GM23338 (cell line): Measurements from ENCODE around the gene ASB1. TPM values are rescaled to one million over a fixed set of nuclear protein-coding genes. Genes with fewer than 3 reads are reported as not detected.
A peak's percentile ranks its signal among the peaks of the same experiment; 100 is the strongest.

Experiments used
- ATAC-seq: fragments of 200-7000 bp; cut with Tn5 transposase; 3 replicates; pipeline ENCODE4 v1.9.1; 2020
- DNase-seq: peaks from one replicate; pipeline ENCODE4 v3.0.0-alpha.2; 2015; ENCODE audit warnings: low spot score
- H2AFZ ChIP-seq: fragments of 200-600 bp; sonication (generic); 2 replicates; pipeline ENCODE4 v1.8.0; 2016; ENCODE audit warnings: antibody characterized with exemption, mild to moderate bottlenecking, moderate library complexity
- H3F3A ChIP-seq: fragments of 200-600 bp; sonication (generic); replicated peaks from 2 replicates; pipeline ENCODE4 v1.8.0; 2017; ENCODE audit warnings: antibody characterized with exemption, mixed run types, low read depth
- H3K27ac ChIP-seq: fragments of 200-600 bp; sonication (generic); 2 replicates; pipeline ENCODE4 v1.6.1; 2016; ENCODE audit warnings: low read depth
- H3K27me3 ChIP-seq: fragments of 200-600 bp; sonication (generic); 2 replicates; pipeline ENCODE4 v1.8.0; 2016; ENCODE audit warnings: mild to moderate bottlenecking, mixed run types, moderate library complexity; ENCODE audit not compliant: insufficient read depth
- H3K36me3 ChIP-seq: fragments of 200-600 bp; sonication (generic); 2 replicates; pipeline ENCODE4 v1.8.0; 2016; ENCODE audit warnings: mild to moderate bottlenecking; ENCODE audit not compliant: insufficient read depth
- H3K4me1 ChIP-seq: fragments of 200-600 bp; sonication (generic); 2 replicates; pipeline ENCODE4 v1.8.0; 2016; ENCODE audit warnings: mild to moderate bottlenecking, moderate library complexity; ENCODE audit not compliant: insufficient read depth
- H3K4me2 ChIP-seq: fragments of 200-600 bp; sonication (generic); 2 replicates; pipeline ENCODE4 v1.7.1; 2017; ENCODE audit warnings: mixed run types
- H3K4me3 ChIP-seq: fragments of 200-600 bp; sonication (generic); 2 replicates; pipeline ENCODE4 v1.6.1; 2016; ENCODE audit warnings: mixed run types
- H3K79me2 ChIP-seq: fragments of 200-600 bp; sonication (generic); replicated peaks from 2 replicates; pipeline ENCODE4 v1.8.0; 2017; ENCODE audit warnings: mild to moderate bottlenecking; ENCODE audit not compliant: insufficient read depth
- H3K9me2 ChIP-seq: fragments of 200-600 bp; sonication (generic); 2 replicates; pipeline ENCODE4 v1.8.0; 2017; ENCODE audit not compliant: insufficient read depth
- H4K20me1 ChIP-seq: fragments of 200-600 bp; sonication (generic); replicated peaks from 2 replicates; pipeline ENCODE4 v1.8.0; 2017; ENCODE audit warnings: mild to moderate bottlenecking; ENCODE audit not compliant: insufficient read depth
- H3K27ac Mint-ChIP-seq: 2 replicates; pipeline ENCODE4 v1.8.0; 2020; ENCODE audit warnings: inconsistent platforms, mild to moderate bottlenecking, moderate library complexity, mixed read lengths
- H3K27me3 Mint-ChIP-seq: 3 replicates; pipeline ENCODE4 v1.8.0; 2022; ENCODE audit warnings: low read depth, mild to moderate bottlenecking, moderate library complexity, mixed read lengths, inconsistent platforms; ENCODE audit not compliant: insufficient read depth, poor library complexity
- H3K36me3 Mint-ChIP-seq: 3 replicates; pipeline ENCODE4 v1.8.0; 2021; ENCODE audit warnings: low read depth, mild to moderate bottlenecking, inconsistent platforms, moderate library complexity, mixed read lengths
- H3K4me1 Mint-ChIP-seq: 3 replicates; pipeline ENCODE4 v1.8.0; 2020; ENCODE audit warnings: mild to moderate bottlenecking, inconsistent platforms, mixed read lengths
- H3K4me3 Mint-ChIP-seq: 3 replicates; pipeline ENCODE4 v1.8.0; 2021; ENCODE audit warnings: moderate library complexity, mild to moderate bottlenecking, inconsistent platforms, mixed read lengths
- H3K9me3 Mint-ChIP-seq: 3 replicates; pipeline ENCODE4 v1.8.0; 2020; ENCODE audit warnings: moderate library complexity, mild to moderate bottlenecking, inconsistent platforms, mixed read lengths
- CREB1 ChIP-seq: fragments of 250-450 bp; sonication (Bioruptor Pico); IDR thresholded peaks from 2 replicates; pipeline ENCODE4 v1.5.0; 2020; ENCODE audit warnings: low read depth, mild to moderate bottlenecking, moderate library complexity
- EZH2 ChIP-seq: fragments of 200-600 bp; sonication (generic); IDR thresholded peaks from one replicate; pipeline ENCODE4 v1.8.0; 2017; ENCODE audit warnings: antibody characterized with exemption, mild to moderate bottlenecking, low read depth; ENCODE audit not compliant: unreplicated experiment
- NANOG ChIP-seq: IDR thresholded peaks from 2 replicates; pipeline ENCODE4 v1.6.1; 2016; ENCODE audit warnings: antibody characterized with exemption, borderline replicate concordance
- POLR2AphosphoS5 ChIP-seq: IDR thresholded peaks from 2 replicates; pipeline ENCODE4 v1.6.1; 2016; ENCODE audit warnings: antibody characterized with exemption, low read depth
- STAT1 ChIP-seq: IDR thresholded peaks from one replicate; pipeline ENCODE4 v1.6.1; 2016; ENCODE audit warnings: antibody characterized with exemption; ENCODE audit not compliant: unreplicated experiment
- ZNF331 ChIP-seq: fragments of 250-450 bp; sonication (Bioruptor Pico); IDR thresholded peaks from 2 replicates; pipeline ENCODE4 v1.5.0; 2020; ENCODE audit warnings: low read depth, mild to moderate bottlenecking, moderate library complexity
- polyA plus RNA-seq: library from polyadenylated mRNA; unstranded; fragments of >200 nt; fragmentation: Nextera tagmentation; extraction: Ambion mirVana; gene quantifications from 2 replicates; pipeline ENCODE4 v1.2.1, GENCODE V29; 2016
- total RNA-seq: library from RNA; depleted of rRNA; stranded (reverse); fragments of >200 nt; shearing (Covaris generic); gene quantifications from 2 replicates; pipeline ENCODE4 v1.2.3, GENCODE V29; 2014
- TF ChIP-seq, protein P1 (sequence below), 2 experiments: fragments of 200-600 bp in 1 of 2; sonication (generic) in 1 of 2; conservative IDR thresholded peaks; 2 replicates each; pipeline versions ENCODE4 v1.5.1 to v1.6.1; 2016 to 2017; ENCODE audit warnings: antibody characterized with exemption in 2 of 2, low read depth in 2 of 2, mild to moderate bottlenecking in 2 of 2, moderate library complexity in 1 of 2
- TF ChIP-seq, protein P2 (sequence below): fragments of 250-450 bp; sonication (Bioruptor Pico); IDR thresholded peaks from 2 replicates; pipeline ENCODE4 v1.5.0; 2020; ENCODE audit warnings: mild to moderate bottlenecking, moderate library complexity

The ASB1 gene
- total and polyA plus RNA-seq, 2 experiments from 2014 or later = 21.5 to 23.9 TPM

DNA sequence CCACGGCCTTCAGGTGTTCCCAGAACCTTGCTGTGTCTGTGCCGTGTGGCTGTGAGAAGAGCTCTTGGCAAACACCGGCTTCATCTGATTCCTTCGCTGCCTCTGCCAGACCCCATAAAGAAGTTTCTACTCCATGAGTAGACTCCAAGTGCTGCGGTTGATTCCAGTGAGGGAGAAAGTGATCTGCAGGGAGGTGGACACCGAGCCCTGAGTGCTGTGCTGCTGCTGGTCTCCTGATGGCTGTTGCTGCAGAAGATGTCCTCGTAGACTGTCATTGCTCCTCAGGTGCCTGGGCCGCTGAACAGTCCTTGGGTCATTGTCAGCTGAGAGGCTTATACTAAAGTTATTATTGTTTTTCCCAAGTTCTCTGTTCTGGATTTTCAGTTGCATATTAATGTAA is 19.6 kb downstream of the ASB1 start:
- ATAC-seq = no peak
- TF ChIP-seq, protein P1, sequence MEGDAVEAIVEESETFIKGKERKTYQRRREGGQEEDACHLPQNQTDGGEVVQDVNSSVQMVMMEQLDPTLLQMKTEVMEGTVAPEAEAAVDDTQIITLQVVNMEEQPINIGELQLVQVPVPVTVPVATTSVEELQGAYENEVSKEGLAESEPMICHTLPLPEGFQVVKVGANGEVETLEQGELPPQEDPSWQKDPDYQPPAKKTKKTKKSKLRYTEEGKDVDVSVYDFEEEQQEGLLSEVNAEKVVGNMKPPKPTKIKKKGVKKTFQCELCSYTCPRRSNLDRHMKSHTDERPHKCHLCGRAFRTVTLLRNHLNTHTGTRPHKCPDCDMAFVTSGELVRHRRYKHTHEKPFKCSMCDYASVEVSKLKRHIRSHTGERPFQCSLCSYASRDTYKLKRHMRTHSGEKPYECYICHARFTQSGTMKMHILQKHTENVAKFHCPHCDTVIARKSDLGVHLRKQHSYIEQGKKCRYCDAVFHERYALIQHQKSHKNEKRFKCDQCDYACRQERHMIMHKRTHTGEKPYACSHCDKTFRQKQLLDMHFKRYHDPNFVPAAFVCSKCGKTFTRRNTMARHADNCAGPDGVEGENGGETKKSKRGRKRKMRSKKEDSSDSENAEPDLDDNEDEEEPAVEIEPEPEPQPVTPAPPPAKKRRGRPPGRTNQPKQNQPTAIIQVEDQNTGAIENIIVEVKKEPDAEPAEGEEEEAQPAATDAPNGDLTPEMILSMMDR (conservative IDR thresholded peaks at IDR 0.05; ENCODE audit: low read depth in 2 of 2) = no peak
- TF ChIP-seq ZNF331 (CRISPR knock-in tag) = no peak
- no peak for TF ChIP-seq POLR2AphosphoS5
- no peak for TF ChIP-seq NANOG
- TF ChIP-seq CREB1 = no peak
- no peaks in the 10 kb centered on the region for H3F3A ChIP-seq
- Mint-ChIP-seq H3K27ac (no peak overlapping the region), H3K4me3 (no peak overlapping the region), H3K36me3 (peaks cover 63% of the 10 kb centered on the region), H3K4me1 (peaks cover 5% of the 10 kb centered on the region; the same call in 2 of the 3 replicates), H3K27me3 (peaks cover 3% of the 10 kb centered on the region), H3K9me3 (no peaks in the 10 kb centered on the region)
- H3K27ac ChIP-seq = no peak overlapping the region
- no peak overlapping the region for H3K4me2 ChIP-seq
- H4K20me1 ChIP-seq = peaks cover 40% of the 10 kb centered on the region
- no peaks in the 10 kb centered on the region for H3K4me1 ChIP-seq
- no peak overlapping the region for H3K4me3 ChIP-seq
- H3K79me2 ChIP-seq = peaks cover 22% of the 10 kb centered on the region
- no peak overlapping the region for H2AFZ ChIP-seq
- no peaks in the 10 kb centered on the region for H3K27me3 ChIP-seq
- peaks cover 24% of the 10 kb centered on the region for H3K36me3 ChIP-seq
- no peak for DNase-seq
- H3K9me2 ChIP-seq = no peaks in the 10 kb centered on the region

DNA sequence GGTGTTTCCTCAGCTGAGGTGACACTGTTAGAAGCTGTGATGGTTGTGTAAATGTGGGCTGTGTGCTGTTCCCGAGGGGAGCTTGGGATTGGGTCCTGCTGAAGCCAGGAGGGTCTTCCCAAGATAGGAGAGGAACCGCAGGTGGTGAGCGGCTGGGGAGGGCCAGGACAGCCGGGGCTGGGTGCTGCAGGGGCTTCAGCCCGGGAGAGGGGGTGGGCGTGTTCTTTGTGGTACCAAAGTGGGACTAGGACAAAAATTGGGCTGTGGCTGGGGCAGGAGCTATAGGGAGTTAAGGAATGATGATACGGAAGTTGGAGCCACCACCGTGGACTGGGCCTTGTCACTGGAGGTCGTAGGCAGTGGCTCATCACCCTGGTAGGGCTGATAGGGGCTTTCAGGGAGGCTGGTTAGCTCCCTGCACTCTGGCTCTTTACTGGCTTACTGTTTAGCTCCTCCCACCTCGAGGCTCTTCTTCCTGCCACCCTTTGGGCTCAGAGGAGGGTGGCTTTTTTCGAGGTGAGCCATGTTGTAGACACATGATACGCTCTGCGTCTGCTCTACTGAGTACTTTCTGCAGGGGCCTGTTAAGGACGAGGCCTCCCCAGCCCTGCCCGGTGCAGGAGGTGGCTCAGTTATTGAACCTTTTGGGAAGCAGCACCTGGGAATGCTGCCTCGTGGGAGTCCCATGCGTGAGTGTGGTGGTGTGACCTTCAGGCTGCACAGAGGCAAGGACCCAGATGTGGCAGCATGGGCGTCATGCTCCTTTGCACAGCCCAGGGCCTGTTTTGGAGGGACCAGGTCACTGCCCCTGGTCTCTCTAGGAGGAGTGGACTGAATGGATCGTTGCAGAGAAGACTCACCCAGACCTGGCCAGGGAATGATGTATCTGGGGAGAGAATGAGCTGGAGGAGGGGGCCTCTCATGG is 21.6 kb downstream of the ASB1 start:
- no peaks in the 10 kb centered on the region for H3K4me1 Mint-ChIP-seq
- H3K27me3 Mint-ChIP-seq = peaks cover 5% of the 10 kb centered on the region
- H3K27me3 ChIP-seq = no peaks in the 10 kb centered on the region
- peaks cover 3% of the 10 kb centered on the region; the same call in 1 of the 3 replicates for H3K9me3 Mint-ChIP-seq
- peaks cover 26% of the 10 kb centered on the region for H3K36me3 ChIP-seq
- peaks cover 3% of the 10 kb centered on the region; the same call in 1 of the 2 replicates for H3K79me2 ChIP-seq
- TF ChIP-seq EZH2 (no peak), CREB1 (no peak), POLR2AphosphoS5 (no peak), ZNF331 (CRISPR knock-in tag) (no peak), STAT1 (no peak)
- TF ChIP-seq, protein P2, sequence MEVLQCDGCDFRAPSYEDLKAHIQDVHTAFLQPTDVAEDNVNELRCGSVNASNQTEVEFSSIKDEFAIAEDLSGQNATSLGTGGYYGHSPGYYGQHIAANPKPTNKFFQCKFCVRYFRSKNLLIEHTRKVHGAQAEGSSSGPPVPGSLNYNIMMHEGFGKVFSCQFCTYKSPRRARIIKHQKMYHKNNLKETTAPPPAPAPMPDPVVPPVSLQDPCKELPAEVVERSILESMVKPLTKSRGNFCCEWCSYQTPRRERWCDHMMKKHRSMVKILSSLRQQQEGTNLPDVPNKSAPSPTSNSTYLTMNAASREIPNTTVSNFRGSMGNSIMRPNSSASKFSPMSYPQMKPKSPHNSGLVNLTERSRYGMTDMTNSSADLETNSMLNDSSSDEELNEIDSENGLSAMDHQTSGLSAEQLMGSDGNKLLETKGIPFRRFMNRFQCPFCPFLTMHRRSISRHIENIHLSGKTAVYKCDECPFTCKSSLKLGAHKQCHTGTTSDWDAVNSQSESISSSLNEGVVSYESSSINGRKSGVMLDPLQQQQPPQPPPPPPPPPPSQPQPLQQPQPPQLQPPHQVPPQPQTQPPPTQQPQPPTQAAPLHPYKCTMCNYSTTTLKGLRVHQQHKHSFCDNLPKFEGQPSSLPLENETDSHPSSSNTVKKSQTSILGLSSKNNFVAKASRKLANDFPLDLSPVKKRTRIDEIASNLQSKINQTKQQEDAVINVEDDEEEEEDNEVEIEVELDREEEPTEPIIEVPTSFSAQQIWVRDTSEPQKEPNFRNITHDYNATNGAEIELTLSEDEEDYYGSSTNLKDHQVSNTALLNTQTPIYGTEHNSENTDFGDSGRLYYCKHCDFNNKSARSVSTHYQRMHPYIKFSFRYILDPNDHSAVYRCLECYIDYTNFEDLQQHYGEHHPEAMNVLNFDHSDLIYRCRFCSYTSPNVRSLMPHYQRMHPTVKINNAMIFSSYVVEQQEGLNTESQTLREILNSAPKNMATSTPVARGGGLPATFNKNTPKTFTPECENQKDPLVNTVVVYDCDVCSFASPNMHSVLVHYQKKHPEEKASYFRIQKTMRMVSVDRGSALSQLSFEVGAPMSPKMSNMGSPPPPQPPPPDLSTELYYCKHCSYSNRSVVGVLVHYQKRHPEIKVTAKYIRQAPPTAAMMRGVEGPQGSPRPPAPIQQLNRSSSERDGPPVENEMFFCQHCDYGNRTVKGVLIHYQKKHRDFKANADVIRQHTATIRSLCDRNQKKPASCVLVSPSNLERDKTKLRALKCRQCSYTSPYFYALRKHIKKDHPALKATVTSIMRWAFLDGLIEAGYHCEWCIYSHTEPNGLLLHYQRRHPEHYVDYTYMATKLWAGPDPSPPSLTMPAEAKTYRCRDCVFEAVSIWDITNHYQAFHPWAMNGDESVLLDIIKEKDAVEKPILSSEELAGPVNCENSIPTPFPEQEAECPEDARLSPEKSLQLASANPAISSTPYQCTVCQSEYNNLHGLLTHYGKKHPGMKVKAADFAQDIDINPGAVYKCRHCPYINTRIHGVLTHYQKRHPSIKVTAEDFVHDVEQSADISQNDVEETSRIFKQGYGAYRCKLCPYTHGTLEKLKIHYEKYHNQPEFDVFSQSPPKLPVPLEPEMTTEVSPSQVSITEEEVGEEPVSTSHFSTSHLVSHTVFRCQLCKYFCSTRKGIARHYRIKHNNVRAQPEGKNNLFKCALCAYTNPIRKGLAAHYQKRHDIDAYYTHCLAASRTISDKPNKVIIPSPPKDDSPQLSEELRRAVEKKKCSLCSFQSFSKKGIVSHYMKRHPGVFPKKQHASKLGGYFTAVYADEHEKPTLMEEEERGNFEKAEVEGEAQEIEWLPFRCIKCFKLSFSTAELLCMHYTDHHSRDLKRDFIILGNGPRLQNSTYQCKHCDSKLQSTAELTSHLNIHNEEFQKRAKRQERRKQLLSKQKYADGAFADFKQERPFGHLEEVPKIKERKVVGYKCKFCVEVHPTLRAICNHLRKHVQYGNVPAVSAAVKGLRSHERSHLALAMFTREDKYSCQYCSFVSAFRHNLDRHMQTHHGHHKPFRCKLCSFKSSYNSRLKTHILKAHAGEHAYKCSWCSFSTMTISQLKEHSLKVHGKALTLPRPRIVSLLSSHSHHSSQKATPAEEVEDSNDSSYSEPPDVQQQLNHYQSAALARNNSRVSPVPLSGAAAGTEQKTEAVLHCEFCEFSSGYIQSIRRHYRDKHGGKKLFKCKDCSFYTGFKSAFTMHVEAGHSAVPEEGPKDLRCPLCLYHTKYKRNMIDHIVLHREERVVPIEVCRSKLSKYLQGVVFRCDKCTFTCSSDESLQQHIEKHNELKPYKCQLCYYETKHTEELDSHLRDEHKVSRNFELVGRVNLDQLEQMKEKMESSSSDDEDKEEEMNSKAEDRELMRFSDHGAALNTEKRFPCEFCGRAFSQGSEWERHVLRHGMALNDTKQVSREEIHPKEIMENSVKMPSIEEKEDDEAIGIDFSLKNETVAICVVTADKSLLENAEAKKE = no peak
- H3K9me2 ChIP-seq = no peaks in the 10 kb centered on the region
- no peaks in the 10 kb centered on the region for H3F3A ChIP-seq
- H3K4me1 ChIP-seq = no peaks in the 10 kb centered on the region
- ATAC-seq = peak; percentile 39; the same call in 2 of the 3 replicates
- H3K4me3 ChIP-seq = no peak overlapping the region
- H3K4me2 ChIP-seq = no peak overlapping the region
- no peak overlapping the region for H3K27ac ChIP-seq
- peaks cover 78% of the 10 kb centered on the region for H3K36me3 Mint-ChIP-seq
- no peak for DNase-seq
- peak overlapping the region; percentile 62; the same call in 1 of the 2 replicates for H3K27ac Mint-ChIP-seq
- H4K20me1 ChIP-seq = peaks cover 26% of the 10 kb centered on the region
- no peak overlapping the region for H3K4me3 Mint-ChIP-seq
- H2AFZ ChIP-seq = no peak overlapping the region
